ENCODE measurements around the gene RFC4. TPM values are rescaled to one million over a fixed set of nuclear protein-coding genes. Genes with fewer than 3 reads are reported as not detected.

Gene RFC4
- total RNA-seq, 1 donor from 2014 or later = 13.1 TPM

DNA sequence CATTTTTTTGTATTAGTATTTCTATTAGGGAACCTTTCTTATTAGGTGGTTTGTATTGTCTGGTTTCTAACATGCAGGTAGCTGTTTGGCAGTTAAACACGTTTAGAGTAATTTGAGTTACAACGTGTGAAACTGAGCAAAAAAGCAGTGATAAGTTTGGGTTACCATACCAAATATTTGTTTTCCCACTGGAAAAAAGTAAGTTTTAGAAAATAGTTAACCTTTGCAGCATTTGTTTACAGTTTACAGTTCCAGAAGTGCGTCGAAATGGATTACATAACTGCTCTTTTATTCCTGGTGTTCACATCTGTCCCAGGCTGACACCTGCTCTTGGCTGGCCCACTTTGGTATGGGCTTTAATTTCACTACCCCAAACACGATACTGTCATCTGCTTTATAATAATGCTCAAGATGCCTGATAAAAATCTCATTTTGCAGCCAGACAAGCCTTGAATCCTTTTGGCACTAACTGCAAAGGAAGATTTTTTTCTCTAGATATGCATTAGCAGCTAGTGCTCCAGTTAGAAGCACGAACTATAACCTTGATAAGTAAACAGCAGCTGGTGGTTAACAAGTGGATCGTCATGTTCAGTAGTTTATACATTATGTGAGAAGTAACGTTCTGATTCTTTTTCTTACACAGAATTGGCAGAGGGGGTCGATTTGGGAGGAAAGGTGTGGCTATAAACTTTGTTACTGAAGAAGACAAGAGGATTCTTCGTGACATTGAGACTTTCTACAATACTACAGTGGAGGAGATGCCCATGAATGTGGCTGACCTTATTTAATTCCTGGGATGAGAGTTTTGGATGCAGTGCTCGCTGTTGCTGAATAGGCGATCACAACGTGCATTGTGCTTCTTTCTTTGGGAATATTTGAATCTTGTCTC, 17.6 kb downstream of the RFC4 start:
- peak overlapping the region; percentile 93 for H3K4me2 ChIP-seq (ENCODE audit: low read length)
- H3K36me3 ChIP-seq (ENCODE audit: insufficient read depth, low read length) = peaks cover 57% of the 10 kb centered on the region
- no peaks in the 10 kb centered on the region for H3K27me3 ChIP-seq (ENCODE audit: insufficient read depth, low read length)
- no peak overlapping the region for H2AFZ ChIP-seq (ENCODE audit: low read depth, low read length)
- H3K27ac Mint-ChIP-seq (ENCODE audit: unreplicated experiment) = peak overlapping the region; percentile 74
- H3K27me3 Mint-ChIP-seq (ENCODE audit: low read depth, unreplicated experiment) = no peaks in the 10 kb centered on the region
- no peak overlapping the region for H3K4me3 ChIP-seq (ENCODE audit: insufficient read depth, low read depth, low read length)
- H3K9ac ChIP-seq (ENCODE audit: low read length) = peak overlapping the region; percentile 28
- peak overlapping the region; percentile 98 for H3K4me3 Mint-ChIP-seq (ENCODE audit: unreplicated experiment)
- peaks cover 30% of the 10 kb centered on the region for H3K4me1 Mint-ChIP-seq (ENCODE audit: low read depth, unreplicated experiment)
- H4K20me1 ChIP-seq (ENCODE audit: insufficient read depth, low read length) = peaks cover 77% of the 10 kb centered on the region
- TF ChIP-seq, protein P1, sequence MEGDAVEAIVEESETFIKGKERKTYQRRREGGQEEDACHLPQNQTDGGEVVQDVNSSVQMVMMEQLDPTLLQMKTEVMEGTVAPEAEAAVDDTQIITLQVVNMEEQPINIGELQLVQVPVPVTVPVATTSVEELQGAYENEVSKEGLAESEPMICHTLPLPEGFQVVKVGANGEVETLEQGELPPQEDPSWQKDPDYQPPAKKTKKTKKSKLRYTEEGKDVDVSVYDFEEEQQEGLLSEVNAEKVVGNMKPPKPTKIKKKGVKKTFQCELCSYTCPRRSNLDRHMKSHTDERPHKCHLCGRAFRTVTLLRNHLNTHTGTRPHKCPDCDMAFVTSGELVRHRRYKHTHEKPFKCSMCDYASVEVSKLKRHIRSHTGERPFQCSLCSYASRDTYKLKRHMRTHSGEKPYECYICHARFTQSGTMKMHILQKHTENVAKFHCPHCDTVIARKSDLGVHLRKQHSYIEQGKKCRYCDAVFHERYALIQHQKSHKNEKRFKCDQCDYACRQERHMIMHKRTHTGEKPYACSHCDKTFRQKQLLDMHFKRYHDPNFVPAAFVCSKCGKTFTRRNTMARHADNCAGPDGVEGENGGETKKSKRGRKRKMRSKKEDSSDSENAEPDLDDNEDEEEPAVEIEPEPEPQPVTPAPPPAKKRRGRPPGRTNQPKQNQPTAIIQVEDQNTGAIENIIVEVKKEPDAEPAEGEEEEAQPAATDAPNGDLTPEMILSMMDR (IDR thresholded peaks at IDR 0.05; ENCODE audit: insufficient read depth, low read depth, low read length) = no peak
- TF ChIP-seq EZH2 (IDR thresholded peaks at IDR 0.05; ENCODE audit: insufficient read depth, low read length) = no peak
- H3K4me1 ChIP-seq (ENCODE audit: insufficient read depth, low read length) = peaks cover 20% of the 10 kb centered on the region
- FAIRE-seq (no peak), DNase-seq (ENCODE audit: low read depth) (no peak)
- no peaks in the 10 kb centered on the region for H3K9me3 ChIP-seq (ENCODE audit: insufficient read depth, low read depth, low read length)
- H3K36me3 Mint-ChIP-seq (ENCODE audit: low read depth, unreplicated experiment) = peaks cover 35% of the 10 kb centered on the region
- no peak overlapping the region for H3K27ac ChIP-seq (ENCODE audit: low read depth, low read length)
- H3K9me3 Mint-ChIP-seq (ENCODE audit: unreplicated experiment) = no peaks in the 10 kb centered on the region
- H3K79me2 ChIP-seq (ENCODE audit: insufficient read depth, low read length) = peaks cover 54% of the 10 kb centered on the region

- DNase-seq (ENCODE audit: low read depth) (no peak), FAIRE-seq (no peak)
- Mint-ChIP-seq H3K4me3 (ENCODE audit: unreplicated experiment) (peak overlapping the region; percentile 98), H3K9me3 (ENCODE audit: unreplicated experiment) (no peaks in the 10 kb centered on the region), H3K27ac (ENCODE audit: unreplicated experiment) (peak overlapping the region; percentile 74), H3K4me1 (ENCODE audit: low read depth, unreplicated experiment) (peaks cover 30% of the 10 kb centered on the region), H3K27me3 (ENCODE audit: low read depth, unreplicated experiment) (no peaks in the 10 kb centered on the region), H3K36me3 (ENCODE audit: low read depth, unreplicated experiment) (peaks cover 38% of the 10 kb centered on the region)
- Histone ChIP-seq H3K4me2 (ENCODE audit: low read length) (peak overlapping the region; percentile 93), H3K79me2 (ENCODE audit: insufficient read depth, low read length) (peaks cover 59% of the 10 kb centered on the region), H2AFZ (ENCODE audit: low read depth, low read length) (no peak overlapping the region), H3K4me3 (ENCODE audit: insufficient read depth, low read depth, low read length) (peak overlapping the region; percentile 100), H3K27ac (ENCODE audit: low read depth, low read length) (no peak overlapping the region), H3K9me3 (ENCODE audit: insufficient read depth, low read depth, low read length) (no peaks in the 10 kb centered on the region), H4K20me1 (ENCODE audit: insufficient read depth, low read length) (peaks cover 80% of the 10 kb centered on the region), H3K4me1 (ENCODE audit: insufficient read depth, low read length) (peaks cover 20% of the 10 kb centered on the region), H3K27me3 (ENCODE audit: insufficient read depth, low read length) (no peaks in the 10 kb centered on the region), H3K9ac (ENCODE audit: low read length) (peak overlapping the region; percentile 100), H3K36me3 (ENCODE audit: insufficient read depth, low read length) (peaks cover 57% of the 10 kb centered on the region)
- no peak for TF ChIP-seq EZH2 (IDR thresholded peaks at IDR 0.05; ENCODE audit: insufficient read depth, low read length)
- TF ChIP-seq, protein P1 (IDR thresholded peaks at IDR 0.05; ENCODE audit: insufficient read depth, low read depth, low read length) = no peak
Observed at GRCh38 chr3:186787642-186788481, 18.4 kb downstream of the RFC4 start.

Measured in astrocyte (in vitro differentiated cells and primary cell).